IMR-90 (cell line): ENCODE measurements around the gene PLEK2. TPM values are rescaled to one million over a fixed set of nuclear protein-coding genes. Genes with fewer than 3 reads are reported as not detected.

Source experiments
- ATAC-seq: fragments of 200-7000 bp; cut with Tn5 transposase; 2 replicates; pipeline ENCODE4 v1.9.1; 2020; ENCODE audit warnings: low read depth, mild to moderate bottlenecking, moderate library complexity
- BruUV-seq: library from RNA; stranded (reverse); fragments of 400-500 nt; replicated peaks from 2 replicates; lab custom pipeline; 2021; lab: Mats Ljungman, UMichigan
- CTCF ChIA-PET: fragments of 300-600 bp; formaldehyde crosslinking; extraction: SDS; loops from one replicate; lab custom pipeline; 2021; ENCODE audit warnings: antibody characterized with exemption; lab: Yijun Ruan, JAX
- POLR2A ChIA-PET: fragments of 300-600 bp; sonication (Branson Sonifier 250); formaldehyde crosslinking; loops from one replicate; lab custom pipeline; 2022; ENCODE audit warnings: antibody characterized with exemption; ENCODE audit not compliant: unreplicated experiment; lab: Charles Lee
- DNase-seq: peaks from one replicate; pipeline ENCODE4 v3.0.0; 2013
- H2AFZ ChIP-seq: replicated peaks from 2 replicates; pipeline ENCODE3; 2013; ENCODE audit warnings: low read length, mild to moderate bottlenecking; ENCODE audit not compliant: poor library complexity
- H2AK5ac ChIP-seq: 2 replicates; pipeline ENCODE4 v1.6.1; 2013; ENCODE audit warnings: low read depth, low read length, inconsistent platforms
- H2AK9ac ChIP-seq: replicated peaks from 2 replicates; pipeline ENCODE3; 2013; ENCODE audit warnings: mild to moderate bottlenecking, low read depth, low read length, moderate library complexity; ENCODE audit not compliant: poor library complexity
- H2BK120ac ChIP-seq: 2 replicates; pipeline ENCODE4 v1.6.1; 2013; ENCODE audit warnings: low read depth, low read length, inconsistent platforms
- H2BK15ac ChIP-seq: 3 replicates; pipeline ENCODE4 v1.6.1; 2013; ENCODE audit warnings: low read depth, low read length, inconsistent platforms
- H2BK20ac ChIP-seq: 2 replicates; pipeline ENCODE4 v1.6.1; 2013; ENCODE audit warnings: low read depth, mild to moderate bottlenecking, inconsistent platforms, low read length, moderate library complexity
- H2BK5ac ChIP-seq: 2 replicates; pipeline ENCODE4 v1.6.1; 2013; ENCODE audit warnings: mild to moderate bottlenecking, low read depth, low read length, inconsistent platforms; ENCODE audit not compliant: poor library complexity, severe bottlenecking
- H3K14ac ChIP-seq: replicated peaks from 2 replicates; pipeline ENCODE4 v1.6.1; 2013; ENCODE audit warnings: low read depth, low read length, inconsistent platforms
- H3K18ac ChIP-seq: 2 replicates; pipeline ENCODE4 v1.6.1; 2013; ENCODE audit warnings: low read depth, low read length, control low read depth
- H3K23ac ChIP-seq: 2 replicates; pipeline ENCODE4 v1.6.1; 2013; ENCODE audit warnings: low read depth, low read length, inconsistent platforms
- H3K27ac ChIP-seq: 2 replicates; pipeline ENCODE4 v1.5.1; 2013; ENCODE audit warnings: mild to moderate bottlenecking, control low read depth, low read length; ENCODE audit not compliant: insufficient read depth
- H3K27me3 ChIP-seq: 2 replicates; pipeline ENCODE4 v1.6.1; 2013; ENCODE audit warnings: low read length; ENCODE audit not compliant: control insufficient read depth, insufficient read depth
- H3K36me3 ChIP-seq: 2 replicates; pipeline ENCODE4 v1.6.1; 2013; ENCODE audit warnings: low read length, mixed read lengths; ENCODE audit not compliant: control insufficient read depth, insufficient read depth
- H3K4ac ChIP-seq: 2 replicates; pipeline ENCODE4 v1.6.1; 2013; ENCODE audit warnings: low read depth, low read length, inconsistent platforms
- H3K4me1 ChIP-seq: 2 replicates; pipeline ENCODE4 v1.6.1; 2013; ENCODE audit warnings: low read length, mixed read lengths; ENCODE audit not compliant: control insufficient read depth, insufficient read depth
- H3K4me2 ChIP-seq: 2 replicates; pipeline ENCODE4 v1.6.1; 2013; ENCODE audit warnings: low read depth, mild to moderate bottlenecking, control low read depth, low read length, moderate library complexity
- H3K4me3 ChIP-seq: 2 replicates; pipeline ENCODE4 v1.5.1; 2013; ENCODE audit warnings: low read depth, mild to moderate bottlenecking, control low read depth, low read length, moderate library complexity; ENCODE audit not compliant: insufficient read depth
- H3K56ac ChIP-seq: 2 replicates; pipeline ENCODE4 v1.6.1; 2013; ENCODE audit warnings: low read length, inconsistent platforms; ENCODE audit not compliant: insufficient read depth; ENCODE audit errors: extremely low read depth
- H3K79me1 ChIP-seq, 2 experiments: 2 replicates each; pipeline ENCODE4 v1.6.1; 2013; ENCODE audit warnings: low read length in 2 of 2, inconsistent platforms in 1 of 2, low read depth in 1 of 2
- H3K9ac ChIP-seq: 2 replicates; pipeline ENCODE4 v1.6.1; 2013; ENCODE audit warnings: low read depth, low read length, control low read depth
- H3K9me1 ChIP-seq: 2 replicates; pipeline ENCODE4 v1.6.1; 2013; ENCODE audit warnings: low read length, inconsistent platforms; ENCODE audit not compliant: insufficient read depth
- H3K9me3 ChIP-seq: 2 replicates; pipeline ENCODE4 v1.6.1; 2013; ENCODE audit warnings: low read length; ENCODE audit not compliant: control insufficient read depth, insufficient read depth
- H4K20me1 ChIP-seq: 2 replicates; pipeline ENCODE4 v1.6.1; 2013; ENCODE audit warnings: low read length, inconsistent platforms; ENCODE audit not compliant: insufficient read depth
- H4K5ac ChIP-seq: 2 replicates; pipeline ENCODE4 v1.6.1; 2013; ENCODE audit warnings: mild to moderate bottlenecking, low read depth, low read length, control low read depth
- H4K8ac ChIP-seq, 2 experiments: 2 replicates each; pipeline ENCODE4 v1.6.1; 2013; ENCODE audit warnings: low read depth in 2 of 2, low read length in 2 of 2, control low read depth in 1 of 2, inconsistent platforms in 1 of 2
- H4K91ac ChIP-seq: 2 replicates; pipeline ENCODE4 v1.6.1; 2013; ENCODE audit warnings: low read depth, low read length, inconsistent platforms; ENCODE audit not compliant: insufficient read depth
- FOS ChIP-seq: fragments of 150-350 bp; IDR thresholded peaks from 2 replicates; pipeline ENCODE4 v1.6.1; 2016; ENCODE audit warnings: low read depth, low read length
- MXI1 ChIP-seq: IDR thresholded peaks from 2 replicates; pipeline ENCODE4 v1.6.1; 2012; ENCODE audit warnings: low read depth, mild to moderate bottlenecking, low read length, moderate library complexity, borderline replicate concordance
- RFX5 ChIP-seq: IDR thresholded peaks from 2 replicates; pipeline ENCODE4 v1.8.0; 2012; ENCODE audit warnings: low read depth, mild to moderate bottlenecking, low read length, moderate library complexity
- SMC3 ChIP-seq: fragments of 150-350 bp; IDR thresholded peaks from 2 replicates; pipeline ENCODE4 v1.6.1; 2016; ENCODE audit warnings: low read depth, mild to moderate bottlenecking, antibody characterized with exemption, low read length, moderate library complexity
- WGBS, 2 experiments: methylation state at CpG; one replicate each; pipeline versions ENCODE4 v1.1.5 to v1.1.7; 2013; ENCODE audit warnings: missing lambda C conversion rate in 2 of 2; ENCODE audit not compliant: insufficient read length in 1 of 2; ENCODE audit errors: extremely low coverage in 2 of 2; 5-methylcytosine and 5-hydroxymethylcytosine counted together
- dilution Hi-C: fragments of 300-500 bp; cut with HindIII; formaldehyde crosslinking; loops from one replicate; pipeline ENCODE4 v1.14.3; 2018; ENCODE audit warnings: low sequenced_read_pairs; ENCODE audit not compliant: unreplicated experiment
- in situ Hi-C: fragments of 300-500 bp; cut with MboI; formaldehyde crosslinking; loops from 3 replicates; pipeline ENCODE4 v1.14.3; 2019; ENCODE audit warnings: low sequenced_read_pairs, inconsistent platforms, mixed read lengths
- intact Hi-C: fragments of 100-400 bp; cut with micrococcal nuclease; formaldehyde crosslinking; loops from 2 replicates; pipeline ENCODE4 v1.10.0; 2022
- polyA plus RNA-seq, 3 experiments: library from polyadenylated mRNA; depleted of rRNA; stranded (reverse); fragments of >200 nt; gene quantifications; 2 replicates each; pipeline ENCODE4 v1.2.3, GENCODE V29; 2012; ENCODE audit warnings: low replicate concordance in 1 of 3
- total RNA-seq: library from RNA; depleted of rRNA; stranded (reverse); fragments of >200 nt; gene quantifications from 2 replicates; pipeline ENCODE4 v1.2.3, GENCODE V29; 2012

Gene PLEK2
- total and polyA plus RNA-seq, 2 of the 4 experiments (the other 2 are of a cell fraction), result 1.7 to 2.5 TPM

DNA sequence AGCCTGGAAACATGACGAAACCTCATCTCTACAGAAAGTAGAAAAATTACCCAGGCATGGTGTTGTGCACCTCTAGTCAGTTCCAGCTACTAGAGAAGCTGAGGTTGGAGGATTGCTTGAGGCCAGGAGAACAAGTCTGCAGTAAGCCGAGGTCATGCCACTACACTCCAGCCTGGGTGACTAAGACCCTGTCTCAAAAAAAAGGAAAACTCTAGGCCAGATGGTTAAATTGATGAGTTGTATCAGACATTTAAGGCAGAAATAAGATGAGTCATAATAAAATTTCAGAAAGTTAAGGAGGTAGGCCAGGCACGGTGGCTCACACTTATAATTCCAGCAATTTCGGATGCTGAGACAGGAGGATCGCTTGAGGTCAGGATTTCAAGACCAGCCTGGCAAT is 41.1 kb downstream of the PLEK2 start:
- CTCF ChIA-PET, result interaction anchor here (0.9 kb wide), 1 partner anchor 11 kb away, joined by 5 read pairs; the partner anchor contains the start of gene ATP6V1D
- Histone ChIP-seq H2AK5ac (no peak overlapping the region), H2AFZ (no peak overlapping the region), H4K8ac (no peak overlapping the region), H2BK120ac (no peak overlapping the region), H3K56ac (no peak overlapping the region), H3K79me1 (peaks cover 8 to 37% of the 10 kb centered on the region in 2 experiments), H3K14ac (no peak overlapping the region), H2BK20ac (no peak overlapping the region), H3K9me1 (peaks cover 4% of the 10 kb centered on the region; the same call in 1 of the 2 replicates), H3K27ac (no peak overlapping the region), H3K4ac (no peak overlapping the region), H3K4me2 (no peak overlapping the region), H2AK9ac (no peak overlapping the region), H3K27me3 (no peaks in the 10 kb centered on the region), H3K4me3 (no peak overlapping the region), H4K91ac (no peak overlapping the region), H4K20me1 (peaks cover 20% of the 10 kb centered on the region), H3K23ac (no peak overlapping the region), H3K9me3 (no peaks in the 10 kb centered on the region), H4K5ac (no peak overlapping the region), H2BK15ac (no peak overlapping the region), H3K9ac (no peak overlapping the region), H3K18ac (no peak overlapping the region), H3K4me1 (peaks cover 2% of the 10 kb centered on the region; the same call in 1 of the 2 replicates), H3K36me3 (peaks cover 39% of the 10 kb centered on the region), H2BK5ac (no peak overlapping the region)
- intact Hi-C loops (no loop called here), in situ Hi-C loops (no loop called here), dilution Hi-C loops (no loop called here)
- POLR2A ChIA-PET, result no interaction called here
- DNase-seq (peak; percentile 26), ATAC-seq (no peak; the same call in 1 of the 2 replicates)
- no CpG with 5 or more reads among the region's 5 CpGs for WGBS, 2 experiments
- BruUV-seq, result no TSS peak
- peak; percentile 27; the same call in 1 of the 2 replicates for TF ChIP-seq FOS
- no peak for TF ChIP-seq SMC3
- no peak for TF ChIP-seq MXI1
- TF ChIP-seq RFX5, result no peak
